NCI-H1105 treated with DMSO at 0.1 percent for 48 hours (cell line): Measurements from ENCODE around the gene USPL1.
A peak's percentile ranks its signal among the peaks of the same experiment; 100 is the strongest.
"Not testable (repeated sequence)": the region's sequence is repeated elsewhere in the genome, so short reads cannot be mapped to it uniquely, and the experiment has no call there.

Experiments used
- DNase-seq: peaks from one replicate; lab custom pipeline; 2025; lab: John Stamatoyannopoulos, UW

Gene USPL1

GRCh38 chr13:30615866-30616541, 1.7 kb upstream of the USPL1 start:
- DNase-seq, result peak; percentile 1

DNA sequence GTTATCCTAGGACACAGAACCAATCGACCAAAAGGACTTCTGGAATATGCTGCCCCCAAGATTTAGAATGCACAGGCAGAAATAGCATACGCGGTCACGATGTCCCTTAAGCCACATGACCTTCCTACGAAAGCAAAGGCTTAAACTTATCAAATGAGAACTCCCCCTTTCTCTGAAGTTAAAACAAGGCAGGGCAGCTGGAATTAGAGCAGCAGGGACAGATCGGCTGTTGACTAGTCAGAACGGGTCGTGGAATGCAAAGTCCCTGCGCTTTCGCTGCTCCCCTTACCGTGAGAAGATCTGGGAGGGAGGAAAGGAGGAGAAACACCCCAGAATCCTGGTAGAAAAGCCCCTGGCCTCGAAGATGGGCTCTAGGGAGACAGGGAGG, 799 bp upstream of the USPL1 start:
- DNase-seq, result peak; percentile 66

DNA sequence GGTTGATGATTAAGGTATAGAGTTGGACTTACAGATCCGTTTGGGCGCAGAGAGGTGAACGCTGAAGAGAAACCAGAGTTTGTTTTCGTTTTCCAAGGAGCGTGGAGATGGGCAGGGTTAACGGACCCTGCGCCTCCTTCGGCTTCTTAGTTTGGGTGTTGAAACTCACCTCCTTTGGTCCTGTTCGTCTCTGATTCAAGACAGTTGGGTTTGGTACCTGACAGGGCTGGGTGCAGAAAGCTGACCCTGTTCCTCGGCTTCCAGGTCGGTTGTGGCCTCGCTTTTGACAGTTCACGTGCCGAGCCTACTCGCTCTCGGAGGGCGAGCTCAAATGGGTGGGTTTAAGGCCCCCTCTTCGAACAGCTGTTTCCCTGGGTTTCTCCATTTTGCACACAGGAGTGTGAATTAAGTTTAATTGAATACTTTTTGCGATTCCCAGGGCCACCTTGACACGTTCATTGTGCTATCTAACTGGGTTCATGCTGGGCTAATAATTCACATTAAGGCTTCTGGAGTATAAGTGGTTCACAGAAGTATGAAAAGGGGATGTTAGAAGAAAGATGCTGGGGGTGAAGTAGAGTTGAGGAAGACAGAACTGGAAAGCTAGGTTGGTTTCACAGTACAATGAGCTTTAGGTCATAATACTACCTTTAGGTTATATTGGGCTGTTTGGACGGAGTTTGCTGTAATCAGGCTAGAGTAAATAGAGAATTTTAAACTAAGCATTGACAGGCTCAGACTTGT, 638 bp downstream of the USPL1 start:
- DNase-seq, result no peak

DNA sequence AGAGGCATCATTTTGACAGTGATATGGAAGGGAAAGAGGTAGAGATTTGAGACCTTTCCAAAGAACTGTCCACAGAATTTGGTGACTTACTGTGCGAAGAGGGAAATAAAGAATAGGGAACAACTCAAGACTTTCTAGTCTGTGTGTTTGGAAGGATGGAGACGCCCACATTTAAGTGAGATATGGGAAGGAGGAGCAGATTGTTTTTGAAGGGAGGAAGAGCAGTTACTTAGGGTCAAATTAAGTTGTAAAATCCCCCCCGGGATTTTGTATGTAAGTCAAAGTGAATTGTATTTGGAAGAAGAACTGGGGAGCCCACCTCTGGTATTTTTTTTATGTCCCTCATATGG, 1.2 kb downstream of the USPL1 start:
- DNase-seq, result no peak

DNA sequence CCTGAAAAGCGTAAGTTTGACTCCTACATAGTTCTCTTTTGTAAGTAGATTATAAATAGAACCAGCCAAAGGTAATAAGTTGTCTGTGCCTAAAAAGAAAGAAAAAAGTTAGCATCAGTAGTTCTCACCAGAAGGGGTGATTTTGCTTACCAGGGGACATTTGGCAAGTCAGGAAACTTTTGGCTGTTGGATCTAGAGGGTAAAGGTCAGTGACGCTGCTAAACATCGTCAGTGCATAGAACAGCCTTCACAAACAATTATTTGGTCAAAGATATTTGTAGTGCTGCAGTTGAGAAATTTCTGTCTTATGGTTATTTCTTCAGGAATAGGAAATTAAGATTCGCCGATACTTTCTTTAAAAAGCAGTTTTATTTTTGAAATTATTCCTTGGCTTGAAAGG, 2.0 kb downstream of the USPL1 start:
- DNase-seq, result no peak

DNA sequence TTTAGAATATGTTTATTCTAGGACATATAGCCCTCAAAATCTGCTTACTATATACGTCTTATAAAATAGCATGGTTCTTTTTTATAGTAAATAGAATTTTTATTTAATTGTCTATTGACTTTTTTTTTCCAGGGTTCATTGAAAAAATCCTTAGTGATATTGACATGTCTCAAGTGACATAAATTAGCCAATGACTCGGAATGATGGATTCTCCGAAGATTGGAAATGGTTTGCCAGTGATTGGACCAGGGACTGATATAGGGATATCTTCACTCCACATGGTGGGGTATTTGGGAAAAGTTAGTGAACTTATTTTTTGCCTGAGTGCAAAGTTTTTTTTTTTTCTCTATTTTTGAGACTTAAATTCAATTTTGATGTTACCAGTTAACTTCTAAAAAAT, 3.2 kb downstream of the USPL1 start:
- no peak for DNase-seq

GRCh38 chr13:30622551-30622950, 4.8 kb downstream of the USPL1 start:
- DNase-seq, result no peak

GRCh38 chr13:30623392-30623791, 5.7 kb downstream of the USPL1 start:
- DNase-seq, result no peak

DNA sequence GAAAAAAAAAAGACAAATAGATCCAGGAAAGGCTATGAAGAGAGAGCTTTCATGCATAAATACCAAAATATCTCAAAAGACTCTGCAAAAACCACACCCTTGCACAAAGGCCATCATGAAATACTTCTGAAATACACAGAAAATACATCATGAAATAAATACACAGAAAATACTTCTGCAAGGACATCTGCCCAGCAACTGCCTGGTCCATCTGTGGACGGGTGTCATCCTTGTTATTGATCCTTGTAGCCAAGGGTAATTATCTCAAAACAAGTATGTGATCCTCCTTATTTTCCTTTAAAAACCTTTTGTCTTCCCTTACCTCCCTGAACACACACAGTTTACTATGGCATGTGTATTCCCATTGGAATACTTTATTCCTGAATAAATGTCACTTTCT, 6.9 kb downstream of the USPL1 start:
- DNase-seq, result no peak

GRCh38 chr13:30629527-30629926, 11.8 kb downstream of the USPL1 start:
- no peak for DNase-seq

DNA sequence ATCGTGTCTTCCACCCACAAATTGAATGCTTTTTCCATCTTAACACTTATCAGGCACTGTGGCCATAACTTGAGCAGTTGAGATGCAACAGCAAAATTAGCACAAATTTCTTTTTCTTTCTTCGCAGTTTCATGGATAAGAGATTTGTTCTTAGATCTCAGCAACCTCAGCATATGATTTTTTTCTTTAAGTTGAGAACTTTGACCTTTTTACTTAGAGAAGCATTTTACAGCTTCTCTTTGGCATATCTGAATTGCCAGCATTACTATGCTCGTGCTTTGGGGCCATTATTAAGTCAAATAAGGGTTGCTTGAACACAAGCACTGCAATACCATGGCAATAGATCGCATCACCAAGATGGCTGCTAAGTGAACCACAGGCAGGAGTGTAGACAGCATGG, 16.1 kb downstream of the USPL1 start:
- DNase-seq, result no peak

DNA sequence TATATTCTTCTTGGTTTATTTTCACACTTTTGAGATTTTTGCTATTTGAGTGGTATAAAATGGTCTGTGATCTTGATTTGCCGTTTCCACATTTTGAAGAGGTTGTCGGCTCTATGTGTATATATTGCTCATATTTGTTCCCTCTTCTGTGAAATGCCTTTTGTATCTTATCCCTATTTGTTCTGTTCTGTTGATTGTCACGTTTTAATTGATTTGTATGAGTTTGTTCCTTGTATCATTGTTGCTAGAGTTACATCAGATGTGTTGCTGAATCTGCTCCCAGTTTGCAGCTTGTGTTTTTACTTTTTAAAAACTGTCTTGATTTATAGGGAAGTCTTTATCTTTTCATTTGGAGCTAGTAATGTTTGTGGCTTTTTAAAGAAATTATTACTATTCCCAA, 17.1 kb downstream of the USPL1 start:
- no peak for DNase-seq

GRCh38 chr13:30638301-30638700, 20.6 kb downstream of the USPL1 start:
- DNase-seq, result no peak

- no peak for DNase-seq
Measured at GRCh38 chr13:30639671-30640070, 22.0 kb downstream of the USPL1 start.

DNA sequence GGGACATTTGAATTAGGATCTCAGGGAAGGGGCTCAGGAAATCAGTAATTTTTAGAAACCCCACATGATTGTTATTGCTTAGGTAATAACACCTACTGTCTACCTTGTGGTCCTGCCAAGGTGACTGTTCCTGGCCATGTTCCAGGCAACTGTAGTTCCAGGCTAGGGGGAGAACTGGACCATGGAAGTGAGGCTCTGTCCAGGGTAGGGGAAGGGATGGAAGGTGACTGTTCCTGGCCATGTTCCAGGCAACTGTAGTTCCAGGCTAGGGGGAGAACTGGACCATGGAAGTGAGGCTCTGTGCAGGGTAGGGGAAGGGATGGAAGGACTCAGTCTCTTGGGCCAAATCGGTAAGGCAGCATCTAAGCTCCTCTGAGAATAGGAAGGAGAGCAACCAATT, 23.5 kb downstream of the USPL1 start:
- not testable (repeated sequence) for DNase-seq

DNA sequence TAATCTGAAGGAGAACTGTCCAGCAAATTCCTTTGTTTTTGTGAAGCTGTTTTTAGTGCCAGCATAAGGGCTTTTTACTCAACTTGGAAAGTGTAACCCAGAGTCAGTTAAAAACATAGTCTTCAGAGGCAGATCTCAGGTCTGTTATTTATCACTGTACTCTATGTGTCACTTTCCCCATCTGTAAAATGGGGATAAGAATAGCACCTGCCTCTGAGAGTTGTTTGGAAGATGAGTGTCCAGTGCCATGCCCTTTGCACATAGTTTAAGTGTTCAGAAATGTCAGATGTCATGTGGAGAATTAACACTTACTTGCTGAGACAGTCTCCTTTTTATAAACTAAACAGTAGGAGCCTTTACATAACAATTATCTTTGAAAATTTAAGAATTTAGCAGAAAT, 27.9 kb downstream of the USPL1 start:
- no peak for DNase-seq

GRCh38 chr13:30647420-30647819, 29.7 kb downstream of the USPL1 start:
- DNase-seq, result no peak

DNA sequence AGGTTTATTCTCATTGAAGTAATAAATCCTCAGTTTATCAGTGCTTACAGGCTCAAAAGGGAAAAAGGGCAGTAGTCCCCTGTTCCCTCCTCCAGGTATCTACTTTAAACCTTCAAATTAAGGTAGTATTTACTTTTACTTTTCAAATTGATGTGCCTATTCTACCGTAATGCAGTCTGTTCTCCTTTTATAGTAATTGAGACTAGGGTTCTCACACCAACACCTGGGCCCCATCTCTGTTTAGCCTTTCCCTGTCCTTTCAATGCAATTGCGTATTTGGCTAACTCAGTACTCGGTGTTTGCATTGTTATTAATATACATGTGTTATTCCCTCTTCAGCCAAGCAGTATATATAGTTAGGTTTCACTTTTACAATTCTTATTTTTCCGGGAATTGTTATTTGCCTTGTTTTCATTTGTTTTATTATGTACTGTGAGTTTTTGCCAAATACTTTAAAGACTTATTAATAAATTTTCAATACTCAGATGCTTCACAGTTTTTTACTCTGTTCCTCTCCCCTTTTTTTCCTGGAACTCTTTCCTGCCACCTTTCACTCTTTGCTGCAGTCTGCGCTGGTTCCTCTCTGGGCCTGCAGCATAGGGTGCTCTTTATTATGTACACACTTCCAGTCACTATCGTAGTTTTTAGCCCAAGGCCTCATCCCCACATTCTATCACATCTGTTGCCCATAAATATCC, 30.3 kb downstream of the USPL1 start:
- no peak for DNase-seq

DNA sequence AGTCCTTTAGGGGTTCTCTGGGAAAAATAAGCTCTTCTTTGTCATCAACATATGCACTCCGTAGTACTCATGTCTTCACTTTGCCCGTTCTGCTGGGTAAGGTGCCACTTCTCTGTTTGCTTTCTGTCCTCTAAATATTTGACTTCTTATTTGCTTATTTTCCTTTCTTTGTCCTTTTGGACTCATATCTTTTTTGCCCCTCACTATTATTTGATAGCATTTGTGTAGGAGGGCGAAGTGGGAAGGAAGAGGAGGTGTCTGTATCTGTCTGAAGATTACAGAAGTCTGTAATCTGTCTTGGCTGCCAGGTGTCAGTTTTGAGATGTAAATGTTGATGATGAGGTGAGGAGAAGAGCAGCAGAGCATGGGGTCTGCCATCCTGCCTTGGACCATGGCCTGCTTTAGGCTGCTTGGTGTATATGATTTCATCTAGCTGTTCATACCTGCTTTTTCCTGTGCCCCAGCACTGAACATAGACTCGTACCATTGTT, 30.8 kb downstream of the USPL1 start:
- no peak for DNase-seq

DNA sequence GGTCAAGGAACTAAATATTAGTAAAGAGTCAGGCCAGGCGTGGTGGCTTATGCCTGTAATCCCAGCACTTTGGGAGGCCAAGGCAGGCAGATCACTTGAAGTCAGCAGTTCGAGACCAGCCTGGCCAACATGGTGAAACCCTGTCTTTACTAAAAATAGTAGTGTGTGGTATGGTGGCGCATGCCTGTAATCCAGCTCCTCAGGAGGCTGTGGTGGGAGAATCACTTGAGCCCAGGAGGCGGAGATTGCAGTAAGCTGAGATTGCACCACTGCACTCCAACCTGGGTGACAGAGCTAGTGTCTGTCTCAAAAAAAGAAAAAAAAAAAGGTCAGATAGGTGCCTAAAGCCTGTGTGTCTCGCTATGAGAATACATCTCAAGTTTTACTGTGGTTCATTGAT, 33.9 kb downstream of the USPL1 start:
- DNase-seq, result not testable (repeated sequence)

GRCh38 chr13:30652746-30653386, 35.1 kb downstream of the USPL1 start:
- DNase-seq, result no peak

DNA sequence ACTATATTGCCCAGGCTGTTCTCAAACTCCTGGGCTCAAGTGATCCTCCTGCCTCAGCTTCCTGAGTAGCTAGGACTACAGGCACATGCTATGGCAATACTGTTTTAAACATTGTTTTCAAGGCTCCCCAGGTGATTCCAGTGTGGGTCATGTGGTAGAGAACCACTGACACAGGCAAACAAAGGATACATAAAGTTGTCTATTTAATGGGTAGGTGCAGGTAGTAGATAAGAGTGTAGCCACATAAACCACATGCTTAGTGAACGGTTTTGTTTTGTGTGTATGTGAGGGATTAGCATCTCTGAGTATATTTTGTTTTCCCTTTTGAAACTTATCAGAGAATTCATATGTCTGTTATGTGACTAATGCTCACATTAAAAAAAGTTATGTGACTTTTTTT, 36.7 kb downstream of the USPL1 start:
- DNase-seq, result no peak

DNA sequence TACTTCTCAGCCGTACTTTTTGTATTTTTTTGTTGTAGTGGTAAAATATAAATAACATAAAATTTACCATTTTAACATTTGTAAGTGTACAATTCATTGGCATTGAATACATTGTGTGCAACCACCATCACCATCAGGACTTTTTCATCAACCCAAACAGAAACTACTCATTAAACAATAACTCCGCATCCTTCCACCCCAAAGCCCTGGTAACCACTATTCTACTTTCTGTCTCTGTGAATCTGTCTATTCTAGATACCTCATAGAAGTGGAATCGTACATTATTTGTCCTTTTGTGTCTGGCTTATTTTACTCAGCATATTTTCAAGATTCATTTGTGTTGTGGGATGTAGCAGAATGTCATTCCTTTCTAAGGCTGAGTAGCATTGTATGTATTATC, 38.5 kb downstream of the USPL1 start:
- no peak for DNase-seq
